Upper lobe of left lung (tissue), 6 donors: ENCODE data around the gene TMEM45A. TPM values are rescaled to one million over a fixed set of nuclear protein-coding genes. Genes with fewer than 3 reads are reported as not detected.
"Not testable (repeated sequence)": the region's sequence is repeated elsewhere in the genome, so short reads cannot be mapped to it uniquely, and the experiment has no call there.

Source experiments
- ATAC-seq, 2 donors: fragments of 200-7000 bp; cut with Tn5 transposase; one replicate each; pipeline ENCODE4 v1.9.1; 2022; ENCODE audit warnings: mild to moderate bottlenecking in 2 of 2, moderate library complexity in 2 of 2; ENCODE audit not compliant: low FRiP score in 2 of 2
- DNase-seq, 2 donors: peaks; one replicate each; pipeline ENCODE4 v3.0.0-alpha.2; 2019 to 2020
- H3K27ac ChIP-seq, 4 donors: fragments of 200-600 bp; sonication (generic); one replicate each; pipeline ENCODE4 v1.5.1; 2016 to 2019
- H3K27me3 ChIP-seq, 4 donors: fragments of 200-600 bp; sonication (generic); one replicate each; pipeline ENCODE4 v1.5.1; 2017 to 2019
- H3K36me3 ChIP-seq, 4 donors: fragments of 200-600 bp; sonication (generic); one replicate each; pipeline ENCODE4 v1.5.1; 2016 to 2019
- H3K4me1 ChIP-seq, 4 donors: fragments of 200-600 bp; sonication (generic); one replicate each; pipeline ENCODE4 v1.5.1; 2018 to 2019
- H3K4me3 ChIP-seq, 4 donors: fragments of 200-600 bp; sonication (generic); one replicate each; pipeline ENCODE4 v1.5.1; 2017 to 2019; ENCODE audit warnings: mild to moderate bottlenecking in 2 of 4, moderate library complexity in 1 of 4
- H3K9me3 ChIP-seq, 4 donors: fragments of 200-600 bp; sonication (generic); one replicate each; pipeline ENCODE4 v1.5.1; 2018 to 2019
- EP300 ChIP-seq, 4 donors: sonication (generic); formaldehyde crosslinking; IDR thresholded peaks; one replicate each; pipeline ENCODE4 v1.5.1; 2017; ENCODE audit warnings: antibody characterized with exemption in 4 of 4, control low read depth in 2 of 4
- POLR2A ChIP-seq, 4 donors: fragments of 450-650 bp; IDR thresholded peaks; one replicate each; pipeline ENCODE4 v1.5.1; 2016 to 2017; ENCODE audit warnings: antibody characterized with exemption in 4 of 4, mild to moderate bottlenecking in 2 of 4
- POLR2AphosphoS5 ChIP-seq, 2 donors: sonication (generic); formaldehyde crosslinking; IDR thresholded peaks; one replicate each; pipeline ENCODE4 v1.5.1; 2017; ENCODE audit warnings: antibody characterized with exemption in 2 of 2
- WGBS, 2 donors: methylation state at CpG; one replicate each; pipeline ENCODE4 v1.1.5; 2017 to 2018; 5-methylcytosine and 5-hydroxymethylcytosine counted together
- total RNA-seq, 6 donors: library from RNA; depleted of rRNA in 4 of 6; stranded (reverse); fragments of >200 nt in 4 of 6; gene quantifications; one replicate each; pipeline versions ENCODE4 v1.1.0 to v1.2.1, GENCODE V29; 2016 to 2021
- TF ChIP-seq, protein P1 (sequence below), 6 experiments: fragments of 450-650 bp in 4 of 6; fragments of 200-600 bp in 2 of 6; sonication (generic) in 2 of 6; IDR thresholded peaks; one replicate each; pipeline ENCODE4 v1.5.1; 2016 to 2019; ENCODE audit warnings: antibody characterized with exemption in 6 of 6
- donor health status: DM: no; HTN: no; CAD: no; lungs with moderate emphysema.
- donor health status: DM: no; HTN: yes; CAD: no; lungs with severe emphysema.

Gene TMEM45A
- total RNA-seq, 6 donors from 2014 or later, result 1.7 to 17.4 (median 5.0) TPM

DNA sequence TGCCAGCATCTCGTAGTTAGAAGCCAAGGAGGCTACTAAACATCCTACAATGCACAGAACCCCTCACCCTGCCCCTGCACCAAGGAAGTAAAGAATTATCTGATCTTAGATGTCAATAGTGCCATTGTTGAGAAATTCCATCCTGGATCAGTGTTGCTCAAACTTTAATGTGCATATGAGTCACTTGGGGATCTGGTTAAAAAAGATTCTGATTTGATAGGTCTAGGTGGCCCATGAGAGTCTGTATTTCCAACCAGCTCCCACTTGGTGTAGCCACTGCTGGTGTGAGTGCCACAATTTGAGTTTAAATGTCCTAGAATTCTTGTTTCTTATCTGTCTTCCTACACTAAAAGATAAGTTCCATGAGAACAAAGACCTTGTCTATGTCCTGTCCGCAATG, 43.7 kb downstream of the TMEM45A start:
- ATAC-seq (no peak), DNase-seq (no peak)
- no peak for TF ChIP-seq POLR2AphosphoS5 (IDR thresholded peaks at IDR 0.05)
- Histone ChIP-seq H3K9me3 (no peaks in the 10 kb centered on the region), H3K4me3 (no peak overlapping the region), H3K4me1 (peaks cover 0 to 4% (median 0%) of the 10 kb centered on the region in 4 donors), H3K27ac (no peak overlapping the region), H3K36me3 (no peaks in the 10 kb centered on the region), H3K27me3 (no peaks in the 10 kb centered on the region)
- WGBS, 2 donors, result 88 to 97% methylated on average over 2 of the region's 2 CpGs

DNA sequence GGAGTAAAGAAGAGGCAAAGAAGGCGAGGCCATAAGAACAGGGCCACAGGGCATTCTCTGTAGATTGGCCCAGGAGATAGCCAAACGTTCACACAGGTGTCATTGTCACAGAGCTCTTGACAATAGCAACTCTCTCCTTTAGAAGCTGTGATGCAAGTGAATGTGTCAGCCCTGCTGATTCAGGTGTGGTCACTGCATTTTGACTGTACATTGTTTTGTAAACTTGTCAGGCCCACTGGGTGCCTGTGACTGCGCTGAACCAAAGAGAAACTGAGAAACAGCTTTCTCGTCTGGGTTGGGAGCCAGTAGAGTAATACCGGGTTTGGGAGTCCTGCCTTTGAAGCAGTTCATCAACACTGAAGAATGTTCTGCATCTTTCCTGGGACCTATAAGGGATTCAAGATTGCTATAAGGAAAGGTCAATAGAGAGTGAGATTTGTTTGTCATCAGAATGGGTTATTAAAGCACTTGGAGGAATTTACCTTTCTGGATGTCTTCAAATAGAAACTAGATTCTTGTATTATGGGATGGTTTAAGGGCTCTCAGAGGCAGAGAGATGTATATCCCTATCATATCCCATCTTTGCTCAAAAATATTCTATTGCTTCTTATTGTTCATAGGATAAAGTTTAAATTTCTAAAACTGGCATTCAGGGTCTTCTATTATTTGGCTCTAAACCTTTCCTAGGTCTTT, 45.4 kb downstream of the TMEM45A start:
- no peak for ATAC-seq
- DNase-seq, result no peak
- WGBS, 2 donors, result 88 to 93% methylated on average over 5 of the region's 5 CpGs
- TF ChIP-seq POLR2AphosphoS5 (IDR thresholded peaks at IDR 0.05) (no peak), POLR2A (IDR thresholded peaks at IDR 0.05) (no peak), EP300 (IDR thresholded peaks at IDR 0.05) (no peak)
- TF ChIP-seq, protein P1, sequence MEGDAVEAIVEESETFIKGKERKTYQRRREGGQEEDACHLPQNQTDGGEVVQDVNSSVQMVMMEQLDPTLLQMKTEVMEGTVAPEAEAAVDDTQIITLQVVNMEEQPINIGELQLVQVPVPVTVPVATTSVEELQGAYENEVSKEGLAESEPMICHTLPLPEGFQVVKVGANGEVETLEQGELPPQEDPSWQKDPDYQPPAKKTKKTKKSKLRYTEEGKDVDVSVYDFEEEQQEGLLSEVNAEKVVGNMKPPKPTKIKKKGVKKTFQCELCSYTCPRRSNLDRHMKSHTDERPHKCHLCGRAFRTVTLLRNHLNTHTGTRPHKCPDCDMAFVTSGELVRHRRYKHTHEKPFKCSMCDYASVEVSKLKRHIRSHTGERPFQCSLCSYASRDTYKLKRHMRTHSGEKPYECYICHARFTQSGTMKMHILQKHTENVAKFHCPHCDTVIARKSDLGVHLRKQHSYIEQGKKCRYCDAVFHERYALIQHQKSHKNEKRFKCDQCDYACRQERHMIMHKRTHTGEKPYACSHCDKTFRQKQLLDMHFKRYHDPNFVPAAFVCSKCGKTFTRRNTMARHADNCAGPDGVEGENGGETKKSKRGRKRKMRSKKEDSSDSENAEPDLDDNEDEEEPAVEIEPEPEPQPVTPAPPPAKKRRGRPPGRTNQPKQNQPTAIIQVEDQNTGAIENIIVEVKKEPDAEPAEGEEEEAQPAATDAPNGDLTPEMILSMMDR (IDR thresholded peaks at IDR 0.05), result no peak
- Histone ChIP-seq H3K9me3 (no peaks in the 10 kb centered on the region), H3K27me3 (no peaks in the 10 kb centered on the region), H3K4me3 (no peak overlapping the region), H3K36me3 (no peaks in the 10 kb centered on the region), H3K27ac (no peak overlapping the region), H3K4me1 (peaks cover 0 to 4% (median 0%) of the 10 kb centered on the region in 4 donors)

- Histone ChIP-seq H3K4me1 (peaks cover 0 to 4% (median 0%) of the 10 kb centered on the region in 4 donors), H3K4me3 (no peak overlapping the region), H3K9me3 (no peaks in the 10 kb centered on the region), H3K36me3 (no peaks in the 10 kb centered on the region), H3K27ac (no peak overlapping the region), H3K27me3 (no peaks in the 10 kb centered on the region)
- 77 to 84% methylated on average over 1 of the region's 1 CpG for WGBS, 2 donors
- TF ChIP-seq, protein P1 (IDR thresholded peaks at IDR 0.05), result no peak
- TF ChIP-seq POLR2AphosphoS5 (IDR thresholded peaks at IDR 0.05) (no peak), POLR2A (IDR thresholded peaks at IDR 0.05) (no peak), EP300 (IDR thresholded peaks at IDR 0.05) (no peak)
- ATAC-seq (no peak), DNase-seq (no peak)
Measured at GRCh38 chr3:100538339-100538706, 45.9 kb downstream of the TMEM45A start.

DNA sequence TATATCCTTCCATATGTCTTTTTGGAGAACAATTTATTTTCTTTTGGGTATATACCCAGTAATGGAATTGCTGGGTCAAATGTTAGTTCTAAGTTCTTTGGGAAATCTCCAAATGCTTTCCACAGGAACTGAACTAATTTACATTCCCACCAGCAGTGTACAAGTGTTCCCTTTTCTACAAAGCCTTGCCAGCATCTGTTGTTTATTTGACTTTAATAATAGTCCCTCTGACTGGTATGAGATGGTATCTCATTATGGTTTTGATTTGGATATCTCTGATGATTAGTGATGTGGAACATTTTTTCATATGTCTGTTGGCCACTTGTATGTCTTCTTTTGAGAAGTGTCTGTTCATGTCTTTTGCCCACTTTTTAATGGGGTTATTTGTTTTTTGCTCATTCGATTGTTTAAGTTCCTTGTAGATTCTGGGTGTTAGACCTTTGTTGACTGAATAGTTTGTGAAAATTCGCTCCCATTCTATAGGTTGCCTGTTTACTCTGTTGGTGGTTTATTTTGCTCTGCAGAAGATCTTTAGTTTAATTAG, 48.4 kb downstream of the TMEM45A start:
- H3K9me3 ChIP-seq, result no peaks in the 10 kb centered on the region
- no peak overlapping the region for H3K4me3 ChIP-seq
- TF ChIP-seq POLR2AphosphoS5 (IDR thresholded peaks at IDR 0.05), result no peak
- TF ChIP-seq, protein P1 (IDR thresholded peaks at IDR 0.05), result no peak
- TF ChIP-seq POLR2A (IDR thresholded peaks at IDR 0.05), result no peak
- no peak for TF ChIP-seq EP300 (IDR thresholded peaks at IDR 0.05)

DNA sequence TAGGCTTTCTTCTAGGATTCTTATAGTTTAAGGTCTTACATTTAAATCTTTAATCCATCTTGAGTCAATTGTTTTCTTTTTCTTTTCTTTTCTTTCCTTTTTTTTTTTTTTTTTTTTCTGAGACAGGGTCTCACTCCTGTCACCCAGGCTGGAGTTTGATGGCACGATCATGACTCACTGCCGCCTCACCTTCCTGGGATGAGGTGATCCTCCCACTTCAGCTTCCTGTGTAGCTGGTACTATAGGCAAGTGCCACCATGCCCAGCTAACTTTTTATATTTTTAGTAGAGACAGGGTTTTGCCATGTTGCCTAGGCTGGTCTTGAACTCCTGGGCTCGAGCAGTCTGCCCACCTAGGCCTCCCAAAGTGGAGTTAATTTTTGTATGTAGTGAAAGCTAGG, 49.0 kb downstream of the TMEM45A start:
- H3K36me3 ChIP-seq, H3K4me3 ChIP-seq, H3K27ac ChIP-seq, DNase-seq, H3K4me1 ChIP-seq, H3K27me3 ChIP-seq, H3K9me3 ChIP-seq, ATAC-seq: not testable (repeated sequence)
- WGBS, 2 donors, result 84 to 93% methylated on average over 3 of the region's 3 CpGs

More for the DNA sequence above, 48.4 kb downstream of the TMEM45A start:
- H3K27ac ChIP-seq, result no peak overlapping the region
- ATAC-seq (no peak), DNase-seq (no peak)
- WGBS, 2 donors, result 95 to 96% methylated on average over 2 of the region's 2 CpGs
- no peaks in the 10 kb centered on the region for H3K36me3 ChIP-seq
- H3K27me3 ChIP-seq, result no peaks in the 10 kb centered on the region
- no peaks in the 10 kb centered on the region for H3K4me1 ChIP-seq

DNA sequence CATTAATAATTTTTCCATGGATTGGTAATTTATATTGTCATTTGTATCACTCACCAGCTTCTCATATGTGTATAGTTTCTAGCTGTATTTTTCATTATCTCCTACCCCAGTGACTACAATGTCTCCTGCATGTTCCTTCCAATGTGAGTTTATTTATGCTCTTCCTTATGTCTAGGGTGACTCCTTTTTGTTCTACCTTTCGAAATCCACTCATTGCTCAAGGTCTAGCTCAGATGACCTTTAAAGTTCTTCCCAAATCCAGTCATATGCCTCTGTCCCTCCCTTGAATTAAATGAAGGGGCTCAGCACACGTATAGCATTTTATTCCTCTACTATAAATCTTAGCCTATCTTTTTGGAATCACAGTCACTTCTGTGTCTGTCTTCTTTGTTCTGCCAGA, 53.0 kb downstream of the TMEM45A start:
- no peak for ATAC-seq
- Histone ChIP-seq H3K9me3 (no peaks in the 10 kb centered on the region), H3K27me3 (no peaks in the 10 kb centered on the region), H3K27ac (no peak overlapping the region), H3K4me3 (no peak overlapping the region), H3K4me1 (no peaks in the 10 kb centered on the region), H3K36me3 (no peaks in the 10 kb centered on the region)
- TF ChIP-seq EP300 (IDR thresholded peaks at IDR 0.05) (no peak), POLR2AphosphoS5 (IDR thresholded peaks at IDR 0.05) (no peak), POLR2A (IDR thresholded peaks at IDR 0.05) (no peak)
- TF ChIP-seq, protein P1 (IDR thresholded peaks at IDR 0.05), result no peak
- 89 to 91% methylated on average over 2 of the region's 2 CpGs for WGBS, 2 donors
- no peak for DNase-seq
